ENCODE data around the gene BRMS1L. TPM values are rescaled to one million over a fixed set of nuclear protein-coding genes. Genes with fewer than 3 reads are reported as not detected.

Gene BRMS1L
- total RNA-seq, 1 donor from 2014 or later, result 14.3 TPM

- no peak overlapping the region for H3K4me2 ChIP-seq
- H3K79me2 ChIP-seq (ENCODE audit: low read depth), result peaks cover 10% of the 10 kb centered on the region
- DNase-seq (ENCODE audit: low spot score), result no peak
- Mint-ChIP-seq H3K36me3 (peaks cover 20% of the 10 kb centered on the region), H3K4me3 (no peak overlapping the region), H3K9me3 (peaks cover 16% of the 10 kb centered on the region), H3K27ac (no peak overlapping the region), H3K4me1 (peaks cover 9% of the 10 kb centered on the region), H3K27me3 (ENCODE audit: insufficient read depth, low read depth) (peaks cover 2% of the 10 kb centered on the region)
- no peaks in the 10 kb centered on the region for H3K27me3 ChIP-seq
- H3K9me3 ChIP-seq (ENCODE audit: low read depth), result no peaks in the 10 kb centered on the region
- TF ChIP-seq EZH2 (IDR thresholded peaks at IDR 0.05) (no peak), EZH2phosphoT487 (IDR thresholded peaks at IDR 0.05) (no peak), CTCF (IDR thresholded peaks at IDR 0.05) (no peak)
- H2AFZ ChIP-seq (replicated peaks), result no peak overlapping the region
- peaks cover 10% of the 10 kb centered on the region for H3K4me1 ChIP-seq
- H4K20me1 ChIP-seq (ENCODE audit: low read depth), result no peaks in the 10 kb centered on the region
- H3F3A ChIP-seq (ENCODE audit: low read depth), result no peaks in the 10 kb centered on the region
- H3K4me3 ChIP-seq, result no peak overlapping the region
- peaks cover 8% of the 10 kb centered on the region for H3K36me3 ChIP-seq
- no peak overlapping the region for H3K27ac ChIP-seq
- H3K9ac ChIP-seq, result no peak overlapping the region
Observed at GRCh38 chr14:35851823-35852222, 25.7 kb downstream of the BRMS1L start.

- Mint-ChIP-seq H3K36me3 (peaks cover 20% of the 10 kb centered on the region), H3K9me3 (peaks cover 16% of the 10 kb centered on the region), H3K4me1 (peaks cover 9% of the 10 kb centered on the region), H3K27me3 (ENCODE audit: insufficient read depth, low read depth) (no peaks in the 10 kb centered on the region), H3K4me3 (no peak overlapping the region), H3K27ac (no peak overlapping the region)
- H3K27me3 ChIP-seq, result no peaks in the 10 kb centered on the region
- peaks cover 10% of the 10 kb centered on the region for H3K4me1 ChIP-seq
- peaks cover 10% of the 10 kb centered on the region for H3K79me2 ChIP-seq (ENCODE audit: low read depth)
- DNase-seq (ENCODE audit: low spot score), result no peak
- TF ChIP-seq EZH2phosphoT487 (IDR thresholded peaks at IDR 0.05) (no peak), EZH2 (IDR thresholded peaks at IDR 0.05) (no peak), CTCF (IDR thresholded peaks at IDR 0.05) (no peak)
- peaks cover 8% of the 10 kb centered on the region for H3K36me3 ChIP-seq
- H4K20me1 ChIP-seq (ENCODE audit: low read depth), result no peaks in the 10 kb centered on the region
- no peak overlapping the region for H2AFZ ChIP-seq (replicated peaks)
- H3K27ac ChIP-seq, result no peak overlapping the region
- no peak overlapping the region for H3K9ac ChIP-seq
- no peak overlapping the region for H3K4me3 ChIP-seq
- H3F3A ChIP-seq (ENCODE audit: low read depth), result no peaks in the 10 kb centered on the region
- no peak overlapping the region for H3K4me2 ChIP-seq
- no peaks in the 10 kb centered on the region for H3K9me3 ChIP-seq (ENCODE audit: low read depth)
Observed at GRCh38 chr14:35853225-35853624, 27.1 kb downstream of the BRMS1L start.

DNA sequence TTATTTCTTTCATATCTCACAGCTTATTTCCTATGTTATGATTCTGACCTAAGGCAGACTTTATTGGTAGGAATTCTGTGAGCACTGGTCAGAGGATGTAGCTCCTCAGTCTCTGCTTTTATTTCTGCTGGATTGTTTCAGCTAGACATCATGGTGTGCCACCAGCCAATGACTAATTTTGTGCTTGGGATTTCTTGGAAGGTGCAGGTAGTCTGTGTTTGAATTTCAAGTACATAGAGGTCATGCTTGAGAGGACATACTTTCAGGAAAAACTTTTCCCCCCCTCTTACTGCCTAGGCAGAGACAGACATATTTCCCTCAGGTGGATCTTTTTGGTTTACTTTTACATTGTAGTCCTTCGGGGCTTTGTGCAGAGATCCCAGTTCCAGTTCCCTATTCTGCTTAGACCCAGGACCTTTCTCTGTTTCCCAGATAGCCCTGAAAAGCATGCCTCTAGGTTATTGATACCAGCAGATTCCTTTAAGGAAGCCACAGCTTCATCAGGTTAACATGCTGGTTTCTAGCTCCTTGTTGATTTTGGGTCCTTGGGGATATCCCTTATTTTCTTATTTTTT lies 28.6 kb downstream of the BRMS1L start:
- no peak overlapping the region for H3K27ac ChIP-seq
- no peak for DNase-seq (ENCODE audit: low spot score)
- no peak overlapping the region for H3K4me2 ChIP-seq
- no peak overlapping the region for H3K27ac Mint-ChIP-seq
- H4K20me1 ChIP-seq (ENCODE audit: low read depth), result no peaks in the 10 kb centered on the region
- peaks cover 24% of the 10 kb centered on the region for H3K36me3 Mint-ChIP-seq
- H3F3A ChIP-seq (ENCODE audit: low read depth), result peaks cover 2% of the 10 kb centered on the region
- peaks cover 8% of the 10 kb centered on the region for H3K36me3 ChIP-seq
- H3K9me3 Mint-ChIP-seq, result peaks cover 16% of the 10 kb centered on the region
- peaks cover 10% of the 10 kb centered on the region for H3K4me1 ChIP-seq
- H3K27me3 ChIP-seq, result no peaks in the 10 kb centered on the region
- peaks cover 9% of the 10 kb centered on the region for H3K4me1 Mint-ChIP-seq
- no peak for TF ChIP-seq EZH2phosphoT487 (IDR thresholded peaks at IDR 0.05)
- no peak for TF ChIP-seq CTCF (IDR thresholded peaks at IDR 0.05)
- no peak for TF ChIP-seq EZH2 (IDR thresholded peaks at IDR 0.05)
- no peak overlapping the region for H2AFZ ChIP-seq (replicated peaks)
- H3K9me3 ChIP-seq (ENCODE audit: low read depth), result no peaks in the 10 kb centered on the region
- no peak overlapping the region for H3K9ac ChIP-seq
- no peak overlapping the region for H3K4me3 Mint-ChIP-seq
- H3K79me2 ChIP-seq (ENCODE audit: low read depth), result peaks cover 10% of the 10 kb centered on the region
- no peak overlapping the region for H3K4me3 ChIP-seq
- H3K27me3 Mint-ChIP-seq (ENCODE audit: insufficient read depth, low read depth), result no peaks in the 10 kb centered on the region

Measured in neural progenitor cell (in vitro differentiated cells).